NT2/D1 (cell line): ENCODE data around the gene KIAA1549.

Experiments
- DNase-seq: peaks from one replicate; pipeline ENCODE4 v3.0.0-alpha.2; 2011; ENCODE audit warnings: low read depth, low spot score
- H3K27me3 ChIP-seq: 2 replicates; pipeline ENCODE4 v1.6.0; 2011; ENCODE audit warnings: mild to moderate bottlenecking; ENCODE audit not compliant: insufficient read length, insufficient read depth
- H3K36me3 ChIP-seq: 2 replicates; pipeline ENCODE4 v1.6.1; 2011; ENCODE audit warnings: mild to moderate bottlenecking, low read length, mixed read lengths; ENCODE audit not compliant: insufficient read depth, insufficient read length
- H3K4me1 ChIP-seq: 2 replicates; pipeline ENCODE4 v1.5.1; 2011; ENCODE audit not compliant: insufficient read depth, insufficient read length
- H3K4me3 ChIP-seq: 2 replicates; pipeline ENCODE4 v1.5.1; 2011; ENCODE audit warnings: low read depth; ENCODE audit not compliant: insufficient read length
- H3K9ac ChIP-seq: 2 replicates; pipeline ENCODE4 v1.6.0; 2011; ENCODE audit warnings: low read depth; ENCODE audit not compliant: insufficient read length
- H3K9me3 ChIP-seq: 2 replicates; pipeline ENCODE4 v1.5.1; 2011; ENCODE audit warnings: mild to moderate bottlenecking, low read length; ENCODE audit not compliant: insufficient read depth
- SUZ12 ChIP-seq: IDR thresholded peaks from 2 replicates; pipeline ENCODE4 v1.6.1; 2011; ENCODE audit not compliant: insufficient read length, insufficient read depth; ENCODE audit errors: extremely low read depth
- YY1 ChIP-seq: IDR thresholded peaks from 2 replicates; pipeline ENCODE4 v1.6.1; 2011; ENCODE audit not compliant: insufficient read length, insufficient read depth
- ZNF274 ChIP-seq: IDR thresholded peaks from 2 replicates; pipeline ENCODE4 v1.6.1; 2011; ENCODE audit warnings: mild to moderate bottlenecking, low read depth, low read length

KIAA1549 gene

GRCh38 chr7:138872576-138872975, 108.6 kb downstream of the KIAA1549 start:
- peaks cover 23% of the 10 kb centered on the region for H3K36me3 ChIP-seq

DNA sequence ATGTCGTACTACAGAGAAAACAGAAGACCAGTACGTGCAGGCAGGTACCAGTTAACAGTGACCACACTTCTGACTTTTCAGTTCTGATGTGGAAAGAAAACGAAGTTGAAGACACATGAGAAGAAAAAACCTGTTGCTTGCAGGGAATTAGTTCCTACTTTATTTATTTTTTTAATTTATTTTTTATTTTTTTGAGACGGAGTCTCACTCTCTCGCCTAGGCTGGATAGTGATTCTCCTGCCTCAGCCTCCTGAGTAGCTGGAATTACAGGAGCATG, 109.4 kb downstream of the KIAA1549 start:
- Histone ChIP-seq H3K36me3 (peaks cover 25% of the 10 kb centered on the region), H3K9ac (no peak overlapping the region), H3K4me1 (no peaks in the 10 kb centered on the region), H3K27me3 (no peaks in the 10 kb centered on the region), H3K9me3 (no peaks in the 10 kb centered on the region), H3K4me3 (no peak overlapping the region)
- TF ChIP-seq ZNF274 (no peak), YY1 (no peak), SUZ12 (no peak)
- no peak for DNase-seq

More at GRCh38 chr7:138872576-138872975, 108.6 kb downstream of the KIAA1549 start:
- Histone ChIP-seq H3K4me3 (no peak overlapping the region), H3K9me3 (no peaks in the 10 kb centered on the region), H3K27me3 (no peaks in the 10 kb centered on the region), H3K4me1 (no peaks in the 10 kb centered on the region), H3K9ac (no peak overlapping the region)
- DNase-seq, result no peak
- TF ChIP-seq YY1 (no peak), SUZ12 (no peak), ZNF274 (no peak)

GRCh38 chr7:138871065-138871813, 110.0 kb downstream of the KIAA1549 start:
- Histone ChIP-seq H3K9me3 (no peaks in the 10 kb centered on the region), H3K4me3 (no peak overlapping the region), H3K9ac (no peak overlapping the region), H3K27me3 (no peaks in the 10 kb centered on the region), H3K4me1 (no peaks in the 10 kb centered on the region), H3K36me3 (peaks cover 28% of the 10 kb centered on the region)
- no peak for DNase-seq
- TF ChIP-seq SUZ12 (no peak), ZNF274 (no peak), YY1 (no peak)

- no peak overlapping the region for H3K9ac ChIP-seq
- H3K27me3 ChIP-seq, result no peaks in the 10 kb centered on the region
- no peaks in the 10 kb centered on the region for H3K4me1 ChIP-seq
- no peak for DNase-seq
- TF ChIP-seq ZNF274 (no peak), SUZ12 (no peak), YY1 (no peak)
- H3K4me3 ChIP-seq, result no peak overlapping the region
- H3K36me3 ChIP-seq, result peaks cover 29% of the 10 kb centered on the region
- no peaks in the 10 kb centered on the region for H3K9me3 ChIP-seq
These were observed 111.8 kb downstream of the KIAA1549 start for GRCh38 chr7:138869353-138869752.

- H3K9ac ChIP-seq, result no peak overlapping the region
- peaks cover 34% of the 10 kb centered on the region for H3K36me3 ChIP-seq
- DNase-seq, result no peak
- no peaks in the 10 kb centered on the region for H3K27me3 ChIP-seq
- no peaks in the 10 kb centered on the region for H3K9me3 ChIP-seq
- no peaks in the 10 kb centered on the region for H3K4me1 ChIP-seq
- no peak overlapping the region for H3K4me3 ChIP-seq
- TF ChIP-seq SUZ12 (no peak), ZNF274 (no peak), YY1 (no peak)
These were observed 112.5 kb downstream of the KIAA1549 start for GRCh38 chr7:138868711-138869110.

- Histone ChIP-seq H3K36me3 (peaks cover 35% of the 10 kb centered on the region), H3K4me3 (no peak overlapping the region), H3K9me3 (no peaks in the 10 kb centered on the region), H3K27me3 (no peaks in the 10 kb centered on the region), H3K4me1 (no peaks in the 10 kb centered on the region), H3K9ac (no peak overlapping the region)
- no peak for DNase-seq
- TF ChIP-seq ZNF274, result no peak
- no peak for TF ChIP-seq YY1
- no peak for TF ChIP-seq SUZ12
These were observed 113.4 kb downstream of the KIAA1549 start for GRCh38 chr7:138867744-138868143.

DNA sequence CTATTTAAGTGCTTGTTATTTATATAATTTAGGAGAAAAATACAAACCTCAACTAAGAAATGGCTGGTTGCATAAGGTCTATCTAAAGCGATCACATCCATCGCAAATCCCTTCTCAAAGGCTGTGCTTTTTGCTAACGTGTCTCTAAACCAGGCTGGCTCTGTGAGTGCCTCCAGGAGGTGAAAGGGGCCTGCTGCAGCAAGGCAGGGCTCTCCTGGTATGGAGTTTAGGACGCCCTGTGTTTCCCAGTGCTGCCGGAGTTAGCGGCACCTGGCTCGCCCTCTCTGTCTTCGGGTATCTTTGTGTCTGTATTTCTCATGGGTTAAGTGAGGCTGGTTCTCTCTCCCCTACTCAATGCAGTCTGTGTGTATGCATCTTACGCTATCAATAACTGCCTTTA, 114.8 kb downstream of the KIAA1549 start:
- Histone ChIP-seq H3K9me3 (no peaks in the 10 kb centered on the region), H3K36me3 (peaks cover 35% of the 10 kb centered on the region), H3K9ac (no peak overlapping the region), H3K4me3 (no peak overlapping the region), H3K4me1 (no peaks in the 10 kb centered on the region), H3K27me3 (no peaks in the 10 kb centered on the region)
- no peak for DNase-seq
- TF ChIP-seq SUZ12, result no peak
- no peak for TF ChIP-seq YY1
- TF ChIP-seq ZNF274, result no peak

- TF ChIP-seq YY1 (no peak), ZNF274 (no peak), SUZ12 (no peak)
- no peak for DNase-seq
- Histone ChIP-seq H3K9me3 (no peaks in the 10 kb centered on the region), H3K36me3 (peaks cover 40% of the 10 kb centered on the region), H3K27me3 (no peaks in the 10 kb centered on the region), H3K4me1 (no peaks in the 10 kb centered on the region), H3K4me3 (no peak overlapping the region), H3K9ac (no peak overlapping the region)
These were observed 115.3 kb downstream of the KIAA1549 start for GRCh38 chr7:138865843-138866242.
